NCI-H524 treated with DMSO at 0.1 percent for 48 hours (cell line): Measurements from ENCODE around the gene TMEM190.
A peak's percentile ranks its signal among the peaks of the same experiment; 100 is the strongest.

ENCODE experiments used
- DNase-seq: peaks from one replicate; lab custom pipeline; 2025; lab: John Stamatoyannopoulos, UW

TMEM190 gene

DNA sequence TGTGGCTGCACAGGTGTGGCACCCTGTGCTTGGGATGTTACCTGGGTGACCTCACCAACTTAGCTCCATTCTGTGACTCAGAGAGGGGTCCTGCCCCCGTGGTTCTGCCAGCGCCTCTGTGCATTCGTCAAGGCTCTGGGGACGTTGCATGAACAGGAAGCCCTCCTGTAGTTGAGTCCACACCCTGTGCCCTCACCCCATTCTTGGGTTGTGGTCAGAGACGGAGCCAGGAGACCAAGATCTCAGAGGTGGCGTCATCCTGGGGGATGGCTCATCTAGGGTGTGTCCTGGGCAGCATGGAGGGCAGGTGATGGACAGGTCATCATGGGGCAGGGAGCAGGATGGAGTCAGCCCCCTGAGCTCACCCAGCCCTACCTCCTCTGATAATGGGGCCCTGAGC is 24.6 kb upstream of the TMEM190 start:
- no peak for DNase-seq

DNA sequence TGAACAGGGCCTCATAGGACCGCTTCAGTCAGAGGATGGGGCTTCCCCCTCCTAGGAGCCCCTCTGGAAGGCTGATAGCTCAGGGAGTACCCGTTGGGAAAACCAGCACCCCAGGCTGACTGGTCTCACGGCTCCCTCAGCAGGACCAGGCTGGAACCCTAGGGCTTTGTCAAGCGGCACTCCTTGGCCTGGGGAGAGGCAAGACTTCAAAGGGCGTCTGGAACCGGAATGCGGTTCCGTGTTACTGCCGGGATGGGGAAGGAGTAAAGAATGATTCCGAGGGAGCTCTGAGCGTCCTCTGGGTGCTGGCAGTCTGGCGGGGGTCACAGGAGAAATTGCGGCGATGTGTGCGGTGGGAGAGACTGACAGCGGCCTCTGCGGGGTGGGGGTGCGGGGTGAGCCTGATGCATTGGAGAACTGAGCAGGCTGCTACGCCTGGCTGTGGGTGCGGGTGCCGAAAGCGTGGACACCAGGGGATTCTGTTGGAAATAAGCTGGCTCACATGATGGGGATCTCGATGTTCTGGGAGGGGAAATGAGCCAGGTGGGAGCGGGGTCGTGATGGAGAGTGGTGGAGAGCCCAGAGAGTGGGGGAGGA is 24.0 kb upstream of the TMEM190 start:
- DNase-seq, result no peak

GRCh38 chr19:55353356-55353802 is 23.2 kb upstream of the TMEM190 start:
- no peak for DNase-seq

DNA sequence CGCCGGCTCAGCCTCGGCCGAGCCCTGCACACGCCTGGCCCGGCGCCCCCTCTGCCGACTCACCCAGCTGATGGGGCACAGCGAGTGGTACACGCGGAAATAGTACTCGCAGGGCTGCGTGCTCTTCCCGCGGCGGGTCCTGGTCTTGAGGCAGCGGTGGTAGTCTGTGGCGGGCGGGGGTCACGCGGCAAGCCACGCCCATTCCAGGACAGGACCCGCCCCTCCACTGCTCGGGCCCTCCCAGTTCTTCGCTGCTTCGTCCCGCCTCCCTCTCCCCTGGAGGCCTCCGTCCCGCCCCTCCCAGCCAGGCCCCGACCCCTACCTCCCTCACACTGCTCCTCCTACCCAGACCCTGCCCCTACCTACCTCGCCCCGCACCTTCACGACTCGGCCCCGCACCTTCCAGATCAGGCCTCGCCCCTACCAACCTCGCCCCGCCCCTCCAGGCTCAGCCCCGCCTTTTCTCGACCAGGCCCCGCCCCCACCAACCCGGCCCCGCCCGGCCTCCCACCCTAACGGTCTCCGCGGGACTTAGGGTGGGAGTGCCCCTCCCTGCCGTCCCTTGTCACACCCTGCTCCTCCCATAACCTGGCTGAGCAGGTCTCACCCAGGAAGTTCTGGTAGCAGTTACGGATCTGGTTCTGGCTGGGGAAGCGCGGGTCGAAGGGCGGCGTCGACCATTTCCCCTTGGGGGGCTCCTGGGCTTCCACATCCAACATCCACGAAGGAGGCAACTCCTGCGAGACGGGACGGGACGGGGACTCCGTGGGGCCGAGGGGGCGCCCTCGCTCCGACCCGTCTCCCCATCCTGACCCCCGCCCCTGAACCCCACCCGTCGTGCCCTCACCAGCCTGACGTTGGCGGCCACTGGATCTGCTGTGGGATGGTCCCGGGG is 22.6 kb upstream of the TMEM190 start:
- DNase-seq, result no peak

DNA sequence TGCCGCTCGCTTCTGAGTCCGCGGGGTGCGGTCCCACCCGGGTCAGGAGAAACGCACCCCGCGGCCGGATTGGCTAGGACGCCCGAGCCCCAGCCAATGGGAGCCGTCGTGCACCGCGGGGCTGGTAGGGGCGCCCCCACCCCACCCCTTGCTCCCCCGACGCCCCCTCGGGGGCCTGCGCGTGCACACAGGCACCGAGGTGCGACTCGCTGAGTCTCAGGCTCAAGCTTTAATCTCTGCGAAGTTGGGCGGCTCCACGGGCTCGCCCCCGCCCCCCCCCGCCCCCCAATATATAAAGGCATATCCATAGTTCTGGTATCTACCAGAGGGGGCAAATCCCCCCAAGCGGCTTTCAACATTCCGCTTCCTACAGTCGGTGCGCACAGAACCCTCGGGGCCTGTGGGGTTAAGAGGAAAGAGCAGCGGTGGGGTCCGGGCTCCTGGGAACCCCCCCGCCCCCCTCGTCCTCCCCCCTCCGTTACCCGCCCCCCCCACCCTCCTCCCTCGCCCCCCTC is 21.9 kb upstream of the TMEM190 start, which contains the start of gene COX6B2:
COX6B2 (minus strand) TSS at position 22 of the 515 bp plus-strand sequence. CDS start 198 bp downstream, outside the sequence.
- DNase-seq, result no peak

- no peak for DNase-seq
Measured at GRCh38 chr19:55355213-55355821, 21.3 kb upstream of the TMEM190 start.

DNA sequence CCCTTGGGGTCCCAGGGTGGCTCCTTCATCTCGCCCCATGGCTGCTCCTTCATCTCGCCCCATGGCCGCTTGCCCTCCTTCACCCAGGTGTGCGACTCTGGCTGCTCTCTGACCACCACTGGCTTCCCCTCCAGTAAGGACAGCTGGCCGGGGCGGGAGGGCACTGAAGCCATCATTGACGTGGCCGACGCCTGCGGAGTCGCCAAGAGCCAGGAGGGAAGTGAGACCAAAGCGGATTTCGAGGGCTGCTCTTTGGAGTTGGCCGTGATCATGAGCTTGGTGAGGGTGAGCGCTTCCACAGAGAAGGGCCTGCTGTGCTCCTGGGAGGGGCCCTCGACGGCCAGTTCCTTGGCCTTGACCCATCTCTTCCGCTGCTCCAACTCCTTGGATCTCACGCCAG is 18.1 kb upstream of the TMEM190 start:
- DNase-seq, result no peak

DNA sequence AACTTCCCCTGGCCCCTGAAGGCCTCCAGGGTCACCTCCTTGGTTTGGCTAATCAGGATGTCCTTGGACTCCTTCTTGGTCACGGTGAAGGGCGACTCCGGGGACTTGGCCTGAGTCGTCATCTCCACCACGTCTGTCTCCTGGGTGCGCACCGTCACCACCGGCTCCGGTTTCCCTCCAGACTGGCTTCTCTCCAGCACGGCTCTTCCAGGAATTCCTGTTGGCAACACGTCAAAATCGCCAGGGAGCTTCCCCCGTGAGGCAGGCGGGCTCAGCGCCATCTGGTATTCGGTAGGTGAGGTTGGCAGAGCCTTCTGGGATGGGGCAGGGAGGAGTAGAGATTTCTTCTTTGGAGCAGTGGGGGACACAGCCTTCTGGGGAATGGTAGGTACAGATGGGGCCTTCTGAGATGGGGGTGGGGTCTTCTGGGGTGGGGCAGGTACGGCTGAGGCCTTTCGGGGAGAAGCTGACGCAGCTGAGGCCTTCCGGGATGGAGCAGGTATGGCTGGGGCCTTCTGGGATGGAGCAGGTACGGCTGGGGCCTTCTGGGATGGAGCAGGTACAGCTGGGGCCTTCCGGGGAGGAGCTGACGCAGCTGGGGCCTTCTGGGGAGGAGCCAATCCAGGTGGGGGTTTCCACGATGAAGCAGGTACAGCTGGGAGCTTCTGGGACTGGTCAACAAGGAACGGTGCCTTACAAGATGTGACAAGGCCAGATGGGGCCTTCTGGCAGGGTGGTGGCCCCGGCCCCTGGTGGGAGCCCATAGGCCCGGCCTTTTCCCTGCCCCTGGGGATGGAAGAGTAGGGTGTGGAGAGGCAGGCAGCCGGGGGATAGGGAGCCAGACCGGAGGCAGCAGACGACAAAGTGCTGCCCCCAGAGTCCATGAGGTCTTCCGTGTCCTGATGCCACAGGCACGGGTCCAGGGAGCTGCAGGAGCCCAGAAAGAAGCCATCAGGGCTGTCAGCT is 17.4 kb upstream of the TMEM190 start:
- DNase-seq, result peak; percentile 47

- DNase-seq, result no peak
Measured at GRCh38 chr19:55360902-55361301, 15.7 kb upstream of the TMEM190 start.

DNA sequence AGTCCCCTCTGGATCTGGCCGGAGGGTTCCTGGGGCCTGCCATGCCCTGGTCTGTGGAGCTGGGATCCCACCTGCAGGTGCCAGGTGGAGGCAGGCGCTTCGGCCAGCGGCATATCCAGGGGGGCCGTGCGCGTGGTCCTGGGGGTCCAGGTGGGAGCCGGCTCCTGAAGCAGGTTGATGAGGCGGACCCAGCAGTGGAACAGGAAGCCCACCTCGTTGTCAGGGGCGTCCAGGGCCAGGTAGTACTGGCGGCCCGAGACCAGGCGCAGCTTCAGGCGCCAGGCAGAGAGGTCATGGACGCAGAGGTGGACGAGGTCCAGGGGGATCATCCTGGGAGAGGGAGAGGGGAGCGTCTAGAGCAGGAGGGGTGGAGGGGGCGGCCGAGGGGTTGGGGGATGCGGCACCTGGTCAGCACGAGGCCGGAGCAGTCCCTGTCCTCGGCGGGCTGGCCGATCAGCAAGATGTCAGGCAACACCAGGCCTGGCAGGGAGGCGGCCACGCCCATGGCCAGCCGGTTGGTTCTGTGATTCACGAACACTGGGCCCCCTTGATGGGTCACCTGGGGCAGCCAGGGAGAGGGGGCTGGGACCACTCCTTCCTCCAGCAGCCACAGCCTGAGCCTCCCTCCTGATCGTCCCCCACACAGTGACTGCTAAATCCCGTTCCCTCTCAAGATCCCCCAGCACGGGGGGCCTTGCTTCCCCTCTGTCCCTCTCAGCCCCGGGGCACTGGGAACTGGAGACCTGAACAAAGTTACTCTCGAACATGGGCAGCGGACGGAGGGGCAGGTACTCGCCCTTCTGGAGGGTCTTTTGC is 14.2 kb upstream of the TMEM190 start:
- DNase-seq, result no peak

- no peak for DNase-seq
Measured at GRCh38 chr19:55362990-55363716, 13.5 kb upstream of the TMEM190 start, which contains the start of gene GARIN5B. Gene GARIN5B (minus strand): TSS chr19:55363260. CDS start chr19:55363066, 194 bp downstream.

DNA sequence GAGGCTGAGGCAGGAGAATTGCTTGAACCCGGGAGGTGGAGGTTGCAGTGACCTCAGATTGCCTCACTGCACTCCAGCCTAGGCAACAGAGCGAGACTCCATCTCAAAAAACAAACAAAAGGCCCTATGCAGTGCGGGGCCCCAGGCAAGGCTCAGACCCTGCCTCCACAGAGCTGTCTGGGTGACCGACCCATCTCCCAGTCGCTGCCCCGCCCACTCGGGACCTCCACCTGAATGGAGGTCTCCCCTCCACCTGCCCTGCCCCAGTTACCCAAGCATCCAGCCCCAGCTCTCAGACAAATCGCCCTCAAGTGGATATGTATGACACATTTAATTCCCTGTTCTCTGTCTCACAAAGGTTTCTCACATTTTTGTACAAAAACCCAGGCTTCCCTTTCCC is 11.4 kb upstream of the TMEM190 start:
- DNase-seq, result no peak

GRCh38 chr19:55365964-55366363 is 10.7 kb upstream of the TMEM190 start:
- no peak for DNase-seq

DNA sequence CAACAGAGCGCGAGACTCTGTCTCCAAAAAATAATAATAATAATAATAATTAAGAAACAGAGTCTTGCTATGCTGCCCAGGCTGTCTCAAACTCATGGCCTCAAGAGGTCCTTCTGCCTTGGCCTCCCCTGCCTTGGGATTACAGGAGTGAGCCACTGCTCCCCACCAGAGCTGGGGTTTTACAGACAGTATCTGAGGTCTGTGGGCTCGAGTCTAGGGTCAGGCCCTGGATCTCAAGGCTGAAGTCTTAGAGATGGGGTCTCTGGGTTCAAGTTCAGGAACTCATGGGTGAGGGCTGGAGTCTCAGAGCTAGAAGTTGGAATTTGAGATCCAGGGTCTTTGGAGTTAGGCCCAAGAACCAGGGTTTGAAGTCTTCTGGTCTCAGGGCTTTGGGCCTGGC is 9.8 kb upstream of the TMEM190 start:
- no peak for DNase-seq

DNA sequence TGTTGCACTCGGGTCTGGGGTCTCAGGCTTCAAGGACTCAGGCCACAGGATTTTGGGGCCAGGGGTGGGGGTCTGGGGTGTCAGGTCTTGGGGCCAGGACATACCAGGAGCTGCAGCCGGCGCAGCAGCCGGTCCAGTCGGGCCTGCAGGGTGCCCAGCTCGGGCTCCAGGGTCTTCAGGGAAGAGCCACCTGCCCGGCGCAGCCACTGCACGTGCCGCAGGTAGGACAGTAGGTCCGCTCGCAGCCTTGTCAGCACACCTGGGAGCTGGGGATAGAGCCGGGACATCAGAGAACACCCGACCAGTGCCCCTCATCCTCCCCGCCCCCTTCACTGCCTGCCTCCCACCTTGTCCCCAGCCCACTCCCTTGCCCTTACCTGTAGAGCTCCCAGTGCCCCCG is 8.5 kb upstream of the TMEM190 start:
- no peak for DNase-seq

DNA sequence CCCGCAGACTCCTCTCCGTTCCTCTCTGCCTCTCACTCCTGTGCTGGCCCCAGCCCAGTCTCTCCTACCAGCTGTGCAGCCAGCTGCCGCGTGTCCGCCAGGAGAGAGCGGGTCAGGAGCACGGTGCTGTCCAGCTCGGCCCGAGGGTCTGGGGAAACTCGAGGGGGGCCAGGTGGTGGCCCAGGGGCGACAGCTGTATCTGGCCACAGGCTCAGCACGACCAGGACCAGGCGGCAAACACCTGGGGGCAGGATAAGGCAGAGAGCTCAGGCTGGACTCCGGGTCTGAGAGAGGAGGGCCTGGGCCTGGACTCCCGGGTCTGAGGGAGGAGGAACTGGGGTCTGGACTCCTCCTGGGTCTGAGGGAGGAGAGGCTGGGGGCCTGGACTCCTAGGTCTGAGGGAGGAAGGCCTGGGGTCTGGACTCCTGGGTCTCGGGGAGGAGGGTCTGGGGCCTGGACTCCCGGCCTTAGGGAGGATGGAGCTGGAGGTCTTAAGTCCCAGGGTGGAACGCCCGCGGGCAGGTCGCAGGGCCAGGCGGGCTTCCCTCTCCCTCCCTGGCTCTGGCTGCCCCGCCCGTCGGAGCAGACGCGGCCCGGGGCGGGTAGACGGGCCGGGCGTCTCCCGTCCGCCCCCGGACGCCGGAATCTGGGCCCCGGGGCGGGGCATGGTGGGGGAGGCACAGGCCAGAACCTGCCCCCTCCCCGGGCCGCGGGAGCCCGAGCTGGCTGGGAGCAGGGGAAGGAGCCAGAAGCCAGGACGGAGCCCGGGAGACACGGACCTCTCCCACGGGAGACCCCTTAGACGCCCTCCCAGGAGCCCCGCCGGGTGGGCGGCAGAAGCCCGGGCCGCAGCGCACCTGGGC is 7.7 kb upstream of the TMEM190 start:
- no peak for DNase-seq

- peak; percentile 50 for DNase-seq
Measured at GRCh38 chr19:55369653-55370304, 6.8 kb upstream of the TMEM190 start.

DNA sequence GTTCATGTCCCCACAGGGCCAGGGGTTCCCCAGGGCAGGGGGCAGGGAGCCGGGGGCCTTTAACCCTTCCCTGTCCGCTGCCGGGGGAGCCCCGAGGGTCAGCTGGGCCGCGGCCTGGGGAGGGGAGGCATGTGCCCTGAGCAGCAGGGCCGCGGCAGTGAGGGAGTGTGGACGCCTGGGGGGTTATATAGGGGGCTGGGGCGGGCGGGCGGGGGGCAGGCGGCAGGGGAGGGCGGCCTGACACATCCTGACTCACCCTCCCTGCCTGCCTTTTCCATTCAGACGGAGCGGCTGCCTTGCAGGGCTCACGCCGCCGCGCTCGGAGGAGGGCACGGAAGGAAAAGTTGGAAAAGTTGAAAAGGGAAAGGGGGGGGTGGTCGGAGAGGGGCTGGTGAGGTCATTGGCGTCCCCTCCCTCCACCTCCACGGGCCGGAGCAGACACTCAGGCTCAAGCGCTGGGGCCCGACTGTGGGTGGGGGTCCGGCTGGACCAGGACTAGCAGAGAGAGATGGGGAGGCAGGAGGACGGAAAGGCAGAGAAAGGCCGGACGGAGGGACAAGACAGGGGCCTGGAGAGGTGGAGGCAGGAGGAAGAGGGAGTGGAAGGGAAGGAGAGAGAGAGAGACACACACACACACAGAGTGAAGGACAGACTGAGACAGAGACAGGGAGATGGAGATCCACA is 6.2 kb upstream of the TMEM190 start, which contains the start of gene IL11:
IL11 (minus strand) TSS at position 159 of the 684 bp plus-strand sequence; CDS start at position 6, 153 bp downstream.
- no peak for DNase-seq
